H4 (cell line): ENCODE results near the gene CFAP61. TPM values are rescaled to one million over a fixed set of nuclear protein-coding genes. Genes with fewer than 3 reads are reported as not detected.
"Not testable (repeated sequence)": the region's sequence is repeated elsewhere in the genome, so short reads cannot be mapped to it uniquely, and the experiment has no call there.

Experiments
- DNase-seq: peaks from one replicate; pipeline ENCODE4 v3.0.0-alpha.2; 2015; ENCODE audit warnings: low spot score
- total RNA-seq: library from RNA; depleted of rRNA; stranded (reverse); fragments of >200 nt; shearing (Covaris generic); gene quantifications from 2 replicates; pipeline ENCODE4 v1.2.3, GENCODE V29; 2014

Gene CFAP61
- total RNA-seq, 1 experiment from 2014 or later: 0.62 TPM

GRCh38 chr20:20089018-20089417 is 36.7 kb downstream of the CFAP61 start:
- DNase-seq: no peak

- no peak for DNase-seq
These were observed 37.6 kb downstream of the CFAP61 start for GRCh38 chr20:20089939-20090338.

- DNase-seq: no peak
These were observed 40.5 kb downstream of the CFAP61 start for GRCh38 chr20:20092827-20093226.

GRCh38 chr20:20094410-20094809 is 42.1 kb downstream of the CFAP61 start:
- no peak for DNase-seq

GRCh38 chr20:20095114-20095872 is 43.0 kb downstream of the CFAP61 start:
- DNase-seq: no peak

- DNase-seq: no peak
These were observed 44.1 kb downstream of the CFAP61 start for GRCh38 chr20:20096421-20096820.

GRCh38 chr20:20100881-20101280 is 48.5 kb downstream of the CFAP61 start:
- no peak for DNase-seq

GRCh38 chr20:20102163-20102562 is 49.8 kb downstream of the CFAP61 start:
- no peak for DNase-seq

GRCh38 chr20:20102716-20103258 is 50.5 kb downstream of the CFAP61 start:
- no peak for DNase-seq

- DNase-seq: no peak
These were observed 51.2 kb downstream of the CFAP61 start for GRCh38 chr20:20103486-20103885.

GRCh38 chr20:20123187-20123586 is 70.9 kb downstream of the CFAP61 start:
- not testable (repeated sequence) for DNase-seq

- DNase-seq: peak; percentile 39
These were observed 78.1 kb downstream of the CFAP61 start for GRCh38 chr20:20130399-20130798.

- no peak for DNase-seq
These were observed 82.7 kb downstream of the CFAP61 start for GRCh38 chr20:20134941-20135575.

- no peak for DNase-seq
These were observed 84.0 kb downstream of the CFAP61 start for GRCh38 chr20:20136313-20136712.

- DNase-seq: no peak
These were observed 85.5 kb downstream of the CFAP61 start for GRCh38 chr20:20137851-20138250.

- no peak for DNase-seq
These were observed 86.2 kb downstream of the CFAP61 start for GRCh38 chr20:20138301-20139064.

GRCh38 chr20:20139403-20139802 is 87.1 kb downstream of the CFAP61 start:
- no peak for DNase-seq

- DNase-seq: no peak
These were observed 90.8 kb downstream of the CFAP61 start for GRCh38 chr20:20143165-20143564.

GRCh38 chr20:20143646-20144045 is 91.3 kb downstream of the CFAP61 start:
- no peak for DNase-seq

- DNase-seq: no peak
These were observed 96.4 kb downstream of the CFAP61 start for GRCh38 chr20:20148779-20149178.

- no peak for DNase-seq
These were observed 97.9 kb downstream of the CFAP61 start for GRCh38 chr20:20150241-20150640.

GRCh38 chr20:20160520-20160919 is 108.2 kb downstream of the CFAP61 start:
- no peak for DNase-seq
